MM.1S (cell line): ENCODE measurements around the gene MMP15.

Source experiments
- DNase-seq: peaks from one replicate; pipeline ENCODE4 v3.0.0-alpha.2; 2015
- H2AFZ ChIP-seq: fragments of 300-600 bp; sonication (generic); 2 replicates; pipeline ENCODE4 v1.6.0; 2016; ENCODE audit warnings: antibody characterized with exemption, low read length
- H3F3A ChIP-seq: fragments of 300-600 bp; sonication (generic); 2 replicates; pipeline ENCODE4 v1.6.1; 2016; ENCODE audit warnings: mild to moderate bottlenecking, antibody characterized with exemption, low read length, moderate library complexity, mixed read lengths; ENCODE audit not compliant: insufficient read depth
- H3K27ac ChIP-seq: fragments of 300-600 bp; sonication (generic); 2 replicates; pipeline ENCODE4 v1.5.1; 2016; ENCODE audit warnings: mild to moderate bottlenecking, low read length
- H3K27me3 ChIP-seq: fragments of 300-600 bp; sonication (generic); replicated peaks from 2 replicates; pipeline ENCODE4 v1.6.0; 2016; ENCODE audit warnings: low read length; ENCODE audit not compliant: insufficient read depth
- H3K36me3 ChIP-seq: fragments of 300-600 bp; sonication (generic); replicated peaks from 2 replicates; pipeline ENCODE4 v1.6.1; 2016; ENCODE audit warnings: mild to moderate bottlenecking, low read length, mixed read lengths; ENCODE audit not compliant: insufficient read depth
- H3K4me1 ChIP-seq: fragments of 300-600 bp; sonication (generic); 2 replicates; pipeline ENCODE4 v1.6.1; 2016; ENCODE audit warnings: low read length, mixed read lengths
- H3K4me2 ChIP-seq: fragments of 300-600 bp; sonication (generic); 2 replicates; pipeline ENCODE4 v1.6.0; 2016; ENCODE audit warnings: low read depth, low read length
- H3K4me3 ChIP-seq: fragments of 300-600 bp; sonication (generic); 2 replicates; pipeline ENCODE4 v1.5.1; 2016; ENCODE audit warnings: low read length, mixed read lengths
- H3K79me2 ChIP-seq: fragments of 300-600 bp; sonication (generic); 2 replicates; pipeline ENCODE4 v1.6.1; 2016; ENCODE audit warnings: mixed run types, low read length, mixed read lengths
- H3K9ac ChIP-seq: fragments of 300-600 bp; sonication (generic); 2 replicates; pipeline ENCODE4 v1.6.1; 2016; ENCODE audit warnings: low read length, mixed read lengths
- H3K9me2 ChIP-seq: fragments of 300-600 bp; sonication (generic); replicated peaks from 2 replicates; pipeline ENCODE4 v1.6.1; 2016; ENCODE audit warnings: mild to moderate bottlenecking, low read length, mixed read lengths; ENCODE audit not compliant: insufficient read depth
- H3K9me3 ChIP-seq: fragments of 300-600 bp; sonication (generic); replicated peaks from 2 replicates; pipeline ENCODE4 v1.6.1; 2016; ENCODE audit warnings: mild to moderate bottlenecking, low read length, mixed read lengths; ENCODE audit not compliant: insufficient read depth
- H4K20me1 ChIP-seq: fragments of 300-600 bp; sonication (generic); 2 replicates; pipeline ENCODE4 v1.6.1; 2016; ENCODE audit warnings: mild to moderate bottlenecking, low read length, moderate library complexity, mixed read lengths; ENCODE audit not compliant: insufficient read depth
- CTCF ChIP-seq: fragments of 300-600 bp; sonication (generic); IDR thresholded peaks from 2 replicates; pipeline ENCODE4 v1.5.1; 2016; ENCODE audit warnings: antibody characterized with exemption, low read length, mixed read lengths
- EZH2 ChIP-seq: fragments of 300-600 bp; sonication (generic); optimal IDR thresholded peaks from 2 replicates; pipeline ENCODE3; 2017; ENCODE audit warnings: low read depth, mild to moderate bottlenecking, antibody characterized with exemption, low read length, mixed read lengths
- EZH2phosphoT487 ChIP-seq: fragments of 300-600 bp; sonication (generic); IDR thresholded peaks from 2 replicates; pipeline ENCODE4 v1.6.1; 2018; ENCODE audit warnings: antibody characterized with exemption, low read length

The MMP15 gene

GRCh38 chr16:58011652-58012051 lies 13.9 kb upstream of the MMP15 start:
- TF ChIP-seq EZH2phosphoT487 (no peak), EZH2 (no peak), CTCF (no peak)
- H3K36me3 ChIP-seq = no peaks in the 10 kb centered on the region
- no peak for DNase-seq
- no peaks in the 10 kb centered on the region for H3K27me3 ChIP-seq
- H3K27ac ChIP-seq = no peak overlapping the region
- no peaks in the 10 kb centered on the region for H3K9me3 ChIP-seq
- no peak overlapping the region for H3K4me2 ChIP-seq
- H3F3A ChIP-seq = no peaks in the 10 kb centered on the region
- no peak overlapping the region for H2AFZ ChIP-seq
- no peaks in the 10 kb centered on the region for H3K9me2 ChIP-seq
- no peaks in the 10 kb centered on the region for H3K4me1 ChIP-seq
- H3K4me3 ChIP-seq = no peak overlapping the region
- no peak overlapping the region for H3K9ac ChIP-seq
- no peaks in the 10 kb centered on the region for H3K79me2 ChIP-seq
- H4K20me1 ChIP-seq = no peaks in the 10 kb centered on the region

GRCh38 chr16:58012481-58012880 lies 13.1 kb upstream of the MMP15 start:
- Histone ChIP-seq H3K27me3 (no peaks in the 10 kb centered on the region), H3K9ac (no peak overlapping the region), H3K4me2 (no peak overlapping the region), H3K9me2 (no peaks in the 10 kb centered on the region), H3K36me3 (no peaks in the 10 kb centered on the region), H2AFZ (no peak overlapping the region), H3K4me1 (no peaks in the 10 kb centered on the region), H3K4me3 (no peak overlapping the region), H3K9me3 (no peaks in the 10 kb centered on the region), H3K27ac (no peak overlapping the region), H4K20me1 (no peaks in the 10 kb centered on the region), H3K79me2 (no peaks in the 10 kb centered on the region), H3F3A (no peaks in the 10 kb centered on the region)
- DNase-seq = no peak
- TF ChIP-seq EZH2phosphoT487 (no peak), CTCF (no peak), EZH2 (no peak)

- H3K4me2 ChIP-seq = no peak overlapping the region
- H3K4me3 ChIP-seq = no peak overlapping the region
- H3K9ac ChIP-seq = no peak overlapping the region
- no peaks in the 10 kb centered on the region for H3K9me2 ChIP-seq
- no peak for TF ChIP-seq EZH2phosphoT487
- TF ChIP-seq EZH2 = no peak
- TF ChIP-seq CTCF = no peak
- H3K27me3 ChIP-seq = no peaks in the 10 kb centered on the region
- no peaks in the 10 kb centered on the region for H3K4me1 ChIP-seq
- H3F3A ChIP-seq = no peaks in the 10 kb centered on the region
- no peak for DNase-seq
- H4K20me1 ChIP-seq = no peaks in the 10 kb centered on the region
- H2AFZ ChIP-seq = no peak overlapping the region
- H3K36me3 ChIP-seq = no peaks in the 10 kb centered on the region
- H3K27ac ChIP-seq = no peak overlapping the region
- H3K9me3 ChIP-seq = no peaks in the 10 kb centered on the region
- no peaks in the 10 kb centered on the region for H3K79me2 ChIP-seq
Measured at GRCh38 chr16:58013201-58013956, 12.2 kb upstream of the MMP15 start.
